ENCODE results near the gene TMED6.

DNA sequence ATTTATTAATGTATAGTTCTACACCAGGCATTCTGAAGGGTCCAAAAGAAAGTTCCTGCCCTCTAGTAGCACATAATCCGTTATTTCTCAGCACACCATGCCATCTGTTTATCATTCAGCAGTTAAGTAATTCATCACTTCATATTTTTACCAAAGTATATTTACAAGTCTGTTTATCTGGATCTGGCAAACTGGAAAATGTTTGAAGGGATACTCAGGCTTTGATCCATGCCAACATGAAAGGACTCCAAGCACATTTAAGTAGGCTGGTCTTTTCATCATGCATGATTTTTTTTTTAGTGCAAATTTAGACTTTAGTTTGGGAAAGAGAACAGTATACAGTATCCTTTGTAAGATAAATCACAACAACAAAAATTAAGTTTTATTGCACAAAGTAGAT is 44.5 kb downstream of the TMED6 start:
- TF ChIP-seq, protein P1, sequence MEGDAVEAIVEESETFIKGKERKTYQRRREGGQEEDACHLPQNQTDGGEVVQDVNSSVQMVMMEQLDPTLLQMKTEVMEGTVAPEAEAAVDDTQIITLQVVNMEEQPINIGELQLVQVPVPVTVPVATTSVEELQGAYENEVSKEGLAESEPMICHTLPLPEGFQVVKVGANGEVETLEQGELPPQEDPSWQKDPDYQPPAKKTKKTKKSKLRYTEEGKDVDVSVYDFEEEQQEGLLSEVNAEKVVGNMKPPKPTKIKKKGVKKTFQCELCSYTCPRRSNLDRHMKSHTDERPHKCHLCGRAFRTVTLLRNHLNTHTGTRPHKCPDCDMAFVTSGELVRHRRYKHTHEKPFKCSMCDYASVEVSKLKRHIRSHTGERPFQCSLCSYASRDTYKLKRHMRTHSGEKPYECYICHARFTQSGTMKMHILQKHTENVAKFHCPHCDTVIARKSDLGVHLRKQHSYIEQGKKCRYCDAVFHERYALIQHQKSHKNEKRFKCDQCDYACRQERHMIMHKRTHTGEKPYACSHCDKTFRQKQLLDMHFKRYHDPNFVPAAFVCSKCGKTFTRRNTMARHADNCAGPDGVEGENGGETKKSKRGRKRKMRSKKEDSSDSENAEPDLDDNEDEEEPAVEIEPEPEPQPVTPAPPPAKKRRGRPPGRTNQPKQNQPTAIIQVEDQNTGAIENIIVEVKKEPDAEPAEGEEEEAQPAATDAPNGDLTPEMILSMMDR (conservative IDR thresholded peaks at IDR 0.05 in 1 of 2, IDR thresholded peaks at IDR 0.05 in 1 of 2; ENCODE audit: extremely low read depth in 1 of 2, insufficient read depth in 1 of 2, low read depth in 1 of 2, low read length in 2 of 2): no peak
- TF ChIP-seq EZH2 (IDR thresholded peaks at IDR 0.05; ENCODE audit: borderline replicate concordance, low read length): no peak

All from mammary epithelial cell (primary cell).